ENCODE measurements around the gene ZNF527. TPM values are rescaled to one million over a fixed set of nuclear protein-coding genes. Genes with fewer than 3 reads are reported as not detected.
"Not testable (repeated sequence)": the region's sequence is repeated elsewhere in the genome, so short reads cannot be mapped to it uniquely, and the experiment has no call there.

The ZNF527 gene
- 2.2 TPM for polyA plus RNA-seq (2013, experiment 1 of 2; ENCODE audit: insufficient read length)
- polyA plus RNA-seq (2013, experiment 2 of 2; ENCODE audit: insufficient read length), result 2.7 TPM

DNA sequence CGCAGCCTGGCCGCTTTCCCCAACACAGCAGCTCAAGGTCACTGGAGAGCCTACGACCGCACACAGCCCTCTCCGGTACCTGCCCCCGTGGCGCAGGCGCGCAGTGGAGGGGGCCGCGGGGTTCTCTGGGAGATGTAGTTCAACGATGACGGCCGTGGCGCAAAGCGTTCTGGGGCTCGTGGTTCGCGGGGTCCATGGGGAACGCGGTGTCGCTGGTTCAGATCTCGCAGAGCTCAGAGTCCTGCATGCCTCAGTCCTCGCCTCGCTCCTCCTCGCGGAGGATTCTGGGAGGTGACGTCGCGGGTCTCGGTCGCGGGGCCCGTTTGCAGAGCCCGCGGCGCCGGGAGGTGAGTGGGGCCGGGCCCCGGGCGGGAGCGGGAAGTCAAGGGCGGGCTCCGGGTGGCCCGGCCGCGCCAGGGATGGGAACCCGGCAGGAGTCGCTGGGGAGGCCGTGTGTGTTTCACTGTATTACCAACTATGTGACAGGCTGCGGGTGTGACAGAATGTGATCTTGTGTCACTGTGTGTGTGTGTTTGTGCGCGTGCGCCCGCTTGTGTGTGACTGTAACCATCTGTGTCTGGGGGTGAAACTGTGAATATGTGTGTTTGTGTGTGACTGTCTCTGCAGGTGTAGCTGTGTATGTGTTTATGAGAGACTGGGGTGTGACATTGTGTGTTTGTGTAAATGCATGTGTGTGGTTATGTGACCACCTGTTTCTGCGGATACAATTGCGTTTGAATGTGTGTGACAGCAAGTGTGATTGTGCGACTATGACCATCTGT, at the start of gene ZNF527:
Gene ZNF527, plus strand, starts transcription at position 220 of the 782 bp plus-strand sequence. CDS start 3,100 bp downstream, outside the sequence.
- DNase-seq, result peak; percentile 96

DNA sequence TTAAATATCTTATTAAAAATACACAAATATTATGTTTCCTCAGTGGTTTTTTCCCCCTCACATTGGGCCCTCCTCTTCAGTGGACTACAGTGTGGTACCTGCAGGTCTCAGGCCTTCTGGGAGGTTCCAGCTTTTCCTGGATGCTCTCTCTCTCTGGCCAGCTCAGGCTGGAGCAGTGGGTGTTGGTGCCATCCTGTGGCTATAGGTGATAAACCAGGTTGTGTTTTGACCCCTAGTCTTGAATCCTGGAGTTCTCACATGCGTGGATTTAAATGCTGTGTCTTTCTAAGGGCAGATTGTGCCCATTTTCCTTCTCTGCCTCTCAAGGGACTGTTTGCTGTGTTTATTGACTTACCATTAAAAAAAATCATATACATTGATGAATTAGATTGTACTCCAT, 41.2 kb upstream of the ZNF527 start:
- no peak for DNase-seq

DNA sequence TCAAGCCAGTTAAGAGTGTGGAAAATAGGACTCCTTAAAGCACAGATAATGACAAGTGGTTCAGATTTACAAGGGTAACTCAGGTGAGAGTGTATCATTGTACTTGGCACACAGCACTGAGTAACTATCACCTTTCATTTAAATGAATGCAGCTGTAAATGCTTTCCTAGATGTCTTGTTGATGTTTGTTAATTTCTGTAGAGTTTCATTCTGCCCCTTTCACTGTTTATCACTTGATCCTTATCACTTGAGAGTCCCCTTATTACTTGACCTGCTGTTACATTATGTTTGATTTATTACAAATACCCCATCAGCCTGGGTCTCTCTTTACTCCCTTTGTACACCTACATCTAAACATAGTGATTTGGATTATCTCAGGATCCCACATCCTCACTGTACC, 38.1 kb upstream of the ZNF527 start:
- no peak for DNase-seq

DNA sequence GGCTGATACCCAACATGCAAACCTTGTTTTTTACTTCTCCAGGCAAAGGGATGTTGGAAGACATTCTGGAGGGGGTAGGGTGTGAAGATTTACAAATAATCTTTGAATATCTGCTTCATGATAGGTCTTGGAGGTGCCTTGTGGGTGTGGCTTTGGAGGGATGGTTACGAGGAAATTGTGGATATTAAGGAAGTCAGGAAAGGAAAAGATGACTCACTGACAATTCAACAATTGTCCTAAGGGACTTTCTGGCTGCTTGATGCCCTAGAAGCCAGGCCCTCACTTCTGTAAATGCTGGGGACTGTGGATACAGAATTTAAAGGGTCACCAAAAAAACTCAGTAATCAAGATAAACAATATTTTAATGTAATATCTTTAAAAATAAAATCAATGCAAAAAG, 37.4 kb upstream of the ZNF527 start:
- DNase-seq, result no peak

DNA sequence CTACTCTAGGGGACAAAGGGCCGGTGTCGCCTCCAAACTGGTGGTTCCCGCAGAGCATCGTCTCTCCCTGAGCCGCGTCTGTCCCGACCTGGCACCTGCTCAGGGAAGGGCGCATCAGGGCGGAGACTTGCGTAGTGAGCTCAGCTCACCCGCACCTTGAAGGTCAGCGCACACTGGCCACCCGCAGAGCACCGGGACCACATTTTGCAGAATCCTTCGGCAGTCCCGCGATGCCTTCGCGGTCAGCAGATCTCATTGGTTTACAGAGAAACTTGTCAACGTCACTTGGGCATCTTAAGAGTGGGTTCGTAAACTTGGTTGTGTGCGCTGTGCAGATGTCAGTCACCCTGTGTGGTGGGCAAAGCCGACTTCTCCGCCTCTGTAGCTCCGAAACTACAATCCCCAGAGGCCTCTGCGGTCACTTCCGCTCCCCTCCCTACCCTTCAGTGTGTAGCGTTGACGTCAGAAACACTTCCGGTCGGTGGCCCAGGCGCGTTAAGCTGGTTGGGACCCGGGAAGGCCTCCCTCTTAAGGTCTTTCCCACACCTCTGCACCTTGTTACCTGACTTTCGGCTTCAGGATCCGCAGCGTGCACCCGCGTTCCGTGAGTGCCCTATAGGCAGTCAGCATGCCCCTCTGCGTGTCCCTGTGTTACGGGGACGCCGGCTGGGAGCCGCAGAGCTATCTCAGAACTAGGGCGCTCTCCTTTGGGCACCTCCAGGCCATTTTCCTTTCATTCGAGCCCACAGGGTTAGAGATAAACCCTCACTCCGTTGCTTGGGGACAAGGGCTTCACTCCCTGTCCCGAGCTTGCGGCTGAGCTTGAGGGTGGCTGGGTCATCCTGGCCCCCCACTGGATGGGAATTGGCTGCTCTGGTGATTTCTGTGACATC, 36.5 kb upstream of the ZNF527 start:
- DNase-seq, result peak; percentile 90

DNA sequence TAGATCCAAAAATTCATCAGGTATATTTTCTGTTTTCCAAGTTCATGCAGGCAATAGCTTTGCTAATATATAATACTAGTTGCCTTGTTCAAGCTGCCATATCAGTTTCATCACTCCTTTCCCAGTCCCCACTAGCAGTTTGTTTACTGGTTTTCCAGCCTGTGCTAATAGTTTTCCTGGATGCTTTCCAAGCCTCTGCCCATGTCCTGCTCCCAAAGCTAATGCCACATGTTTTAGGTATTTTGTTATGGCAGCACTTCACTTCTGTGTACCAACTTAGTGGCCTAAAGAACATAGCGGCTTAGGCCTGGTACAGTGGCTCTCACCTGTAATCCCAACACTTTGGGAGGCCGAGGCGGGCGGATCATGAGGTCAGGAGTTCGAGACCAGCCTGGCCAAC, 28.1 kb upstream of the ZNF527 start:
- DNase-seq, result no peak

DNA sequence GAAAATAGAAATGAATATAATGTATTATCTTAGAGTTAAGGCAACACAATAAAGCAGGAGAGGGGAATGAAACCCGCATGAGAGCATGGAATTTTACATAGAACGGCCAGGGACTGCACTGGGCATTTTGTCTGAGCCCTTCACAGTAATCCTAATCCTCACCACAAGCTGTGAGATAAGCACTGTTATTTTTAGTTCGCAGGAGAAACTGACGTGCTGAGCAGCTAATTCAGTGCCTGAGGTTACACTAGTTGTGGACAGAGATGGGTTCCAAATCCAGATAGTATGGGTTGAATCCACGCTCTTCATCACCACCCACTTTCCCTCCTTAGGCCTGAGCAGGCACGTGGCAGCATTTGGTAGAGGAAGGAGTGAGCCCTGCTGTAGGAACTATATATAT, 24.8 kb upstream of the ZNF527 start:
- DNase-seq, result no peak

DNA sequence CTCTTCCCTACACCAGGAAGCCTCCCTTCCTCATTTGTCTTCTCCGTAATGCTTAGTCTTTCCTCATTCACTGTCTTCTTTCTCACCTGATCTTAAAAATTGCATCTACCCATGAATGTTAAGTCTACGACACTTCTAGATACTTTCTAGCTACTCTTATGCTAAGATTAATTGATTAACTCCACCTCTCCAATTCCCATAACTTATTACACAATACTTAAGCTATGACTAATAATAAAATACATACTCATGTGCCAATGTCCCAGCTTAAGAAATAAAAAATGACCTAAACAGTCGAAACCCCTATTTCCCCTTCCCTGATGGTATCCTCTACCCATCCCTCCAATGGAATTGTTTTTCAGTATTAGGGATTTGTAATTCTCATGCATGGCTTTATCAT, 22.8 kb upstream of the ZNF527 start:
- no peak for DNase-seq

DNA sequence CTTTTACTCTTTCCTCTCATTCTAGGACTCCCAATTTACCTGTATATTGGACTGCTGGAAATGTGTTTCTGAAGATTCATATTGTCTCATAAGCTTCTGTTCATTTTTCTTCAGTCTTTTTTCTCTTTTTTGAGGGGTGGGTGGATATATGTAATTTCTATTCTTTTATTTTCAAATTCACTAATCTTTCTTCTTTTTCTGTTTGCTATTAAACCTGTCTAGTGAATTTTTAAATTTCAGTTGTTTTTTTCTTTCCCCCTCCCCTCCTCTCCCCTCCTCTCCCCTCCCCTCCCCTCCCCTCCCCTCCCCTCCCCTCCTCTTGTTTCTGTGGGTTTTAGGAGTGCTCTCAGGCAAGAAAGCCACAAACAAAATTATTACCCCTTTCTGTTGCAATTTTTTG, 16.9 kb upstream of the ZNF527 start:
- no peak for DNase-seq

DNA sequence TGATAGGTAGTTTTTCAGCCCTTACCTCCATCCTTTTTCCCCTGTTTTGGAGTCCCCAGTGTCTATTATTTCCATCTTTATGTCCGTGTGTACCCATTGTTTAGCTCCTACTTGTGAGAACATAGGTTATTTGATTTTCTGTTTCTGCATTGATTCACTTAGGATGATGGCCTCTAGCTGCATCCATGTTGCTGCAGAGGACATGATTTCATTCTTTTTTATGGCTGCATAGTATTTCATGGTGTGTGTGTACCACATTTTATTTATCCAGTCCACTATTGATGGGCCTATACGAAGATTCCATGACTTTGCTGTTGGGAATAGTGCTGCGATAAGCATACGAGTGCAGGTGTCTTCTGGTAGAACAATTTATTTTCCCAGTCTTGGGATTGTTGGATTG, 15.0 kb upstream of the ZNF527 start:
- DNase-seq, result no peak

DNA sequence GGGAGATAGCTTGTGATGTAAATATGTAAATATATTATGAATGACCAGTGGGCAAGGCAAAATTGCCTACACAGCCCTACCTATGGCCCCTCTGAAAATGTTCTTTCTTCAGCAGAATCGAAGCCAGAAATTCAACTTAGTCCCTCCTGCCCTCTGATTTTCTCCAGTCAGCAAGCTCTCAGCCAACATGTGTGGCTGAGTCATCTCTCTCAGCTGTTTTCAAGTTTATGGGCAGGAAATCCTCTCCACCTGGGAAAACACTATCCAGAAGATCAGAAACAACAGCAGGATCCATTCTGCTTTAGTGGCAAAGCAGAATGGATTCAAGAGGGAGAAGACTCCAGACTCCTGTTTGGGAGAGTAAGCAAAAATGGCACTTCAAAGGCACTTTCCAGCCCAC, 8.9 kb upstream of the ZNF527 start:
- no peak for DNase-seq

DNA sequence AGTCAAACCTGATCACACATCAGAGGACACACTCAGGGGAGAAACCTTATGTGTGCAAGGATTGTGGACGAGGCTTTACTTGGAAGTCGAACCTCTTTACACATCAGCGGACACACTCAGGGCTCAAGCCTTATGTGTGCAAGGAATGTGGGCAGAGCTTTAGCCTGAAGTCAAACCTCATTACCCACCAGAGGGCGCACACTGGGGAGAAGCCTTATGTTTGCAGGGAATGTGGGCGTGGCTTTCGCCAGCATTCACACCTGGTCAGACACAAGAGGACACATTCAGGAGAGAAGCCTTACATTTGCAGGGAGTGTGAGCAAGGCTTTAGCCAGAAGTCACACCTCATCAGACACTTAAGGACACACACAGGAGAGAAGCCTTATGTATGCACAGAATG, 8.2 kb upstream of the ZNF527 start:
- no peak for DNase-seq

DNA sequence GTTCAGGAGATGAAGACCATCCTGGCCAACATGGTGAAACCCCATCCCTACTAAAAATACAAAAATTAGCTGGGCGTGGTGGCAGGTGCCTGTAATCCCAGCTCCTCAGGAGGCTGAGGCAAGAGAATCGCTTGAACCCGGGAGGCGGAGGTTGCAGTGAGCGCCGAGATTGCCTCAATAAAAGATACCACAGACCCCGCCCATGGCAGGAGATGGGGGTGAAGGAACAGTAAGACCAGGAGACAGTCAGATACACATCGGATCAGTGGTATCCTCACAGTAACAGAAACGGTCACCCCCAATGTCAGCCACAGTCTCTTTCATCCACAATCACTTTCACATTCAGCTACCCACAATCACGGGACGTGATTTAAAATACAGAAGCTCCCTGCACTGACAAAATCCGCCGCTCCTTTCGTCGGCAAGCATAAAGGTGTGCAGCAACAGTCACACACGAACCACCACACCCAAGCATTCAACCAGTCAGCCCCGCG, 466 bp upstream of the ZNF527 start:
- DNase-seq, result not testable (repeated sequence)

DNA sequence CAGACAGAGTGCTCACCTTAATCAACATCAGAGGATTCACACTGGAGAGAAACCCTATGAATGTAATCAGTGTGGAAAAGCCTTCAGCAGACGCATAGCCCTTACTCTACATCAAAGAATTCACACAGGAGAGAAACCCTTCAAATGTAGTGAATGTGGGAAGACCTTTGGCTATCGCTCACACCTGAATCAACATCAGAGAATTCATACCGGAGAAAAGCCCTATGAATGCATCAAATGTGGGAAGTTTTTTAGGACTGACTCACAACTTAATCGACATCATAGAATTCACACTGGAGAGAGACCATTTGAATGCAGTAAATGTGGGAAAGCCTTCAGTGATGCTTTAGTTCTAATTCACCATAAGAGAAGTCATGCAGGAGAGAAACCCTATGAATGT, 18.3 kb downstream of the ZNF527 start:
- DNase-seq, result no peak

DNA sequence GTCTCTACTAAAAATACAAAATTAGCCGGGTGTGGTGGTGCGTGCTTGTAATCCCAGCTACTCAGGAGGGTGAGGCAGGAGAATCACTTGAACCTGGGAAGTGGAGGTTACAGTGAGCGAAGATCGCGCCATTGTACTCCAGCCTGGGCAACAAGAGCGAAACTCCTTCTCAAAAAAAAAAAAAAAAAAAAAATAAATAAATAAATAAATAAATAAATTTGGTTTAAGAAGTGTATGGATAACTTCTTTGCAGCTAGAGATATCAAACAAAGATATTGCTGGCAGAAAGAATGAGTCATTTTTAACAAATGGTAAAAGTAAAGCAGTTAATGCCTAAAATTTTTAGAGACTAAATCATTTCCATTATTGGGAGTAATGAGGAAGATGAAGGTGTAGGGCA, 20.5 kb downstream of the ZNF527 start:
- not testable (repeated sequence) for DNase-seq

DNA sequence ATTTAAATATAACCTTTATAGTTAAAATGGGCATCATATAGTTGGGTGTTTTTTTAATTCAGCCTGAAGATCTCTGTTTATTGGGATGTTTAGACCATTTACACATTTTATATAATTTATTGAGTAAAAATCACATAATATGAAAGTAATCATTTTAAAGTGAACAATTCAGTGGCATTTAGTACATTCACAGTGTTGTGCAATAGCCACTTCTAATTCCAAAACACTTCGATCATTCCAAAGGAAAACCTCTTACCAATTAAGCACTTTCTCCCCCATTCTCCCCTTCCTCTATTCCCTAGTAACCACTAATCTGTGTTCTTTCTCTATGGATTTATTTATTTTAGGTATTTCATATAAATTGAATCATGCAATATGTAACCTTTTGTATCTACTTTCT, 30.2 kb downstream of the ZNF527 start:
- DNase-seq, result no peak

DNA sequence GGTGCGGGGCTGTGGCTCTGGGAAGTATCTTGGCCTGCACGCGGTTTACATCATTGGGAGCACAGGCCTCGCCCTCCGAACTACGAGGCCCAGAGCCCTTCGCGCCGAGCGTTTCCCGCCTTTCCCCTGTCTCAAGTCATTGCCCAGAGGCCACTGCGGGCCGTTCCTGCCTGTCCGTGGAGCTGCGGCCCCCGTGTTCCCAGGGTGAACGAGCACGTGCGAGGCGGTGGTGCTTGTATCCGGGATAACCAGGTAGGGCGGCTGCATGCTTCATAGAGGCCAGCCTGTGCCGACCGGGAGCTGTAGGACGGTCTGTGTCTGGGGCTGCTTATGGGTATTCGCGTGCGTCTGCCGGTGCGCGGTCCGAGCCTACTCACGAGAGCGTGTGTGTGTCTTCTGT, 32.5 kb downstream of the ZNF527 start:
- DNase-seq, result no peak

DNA sequence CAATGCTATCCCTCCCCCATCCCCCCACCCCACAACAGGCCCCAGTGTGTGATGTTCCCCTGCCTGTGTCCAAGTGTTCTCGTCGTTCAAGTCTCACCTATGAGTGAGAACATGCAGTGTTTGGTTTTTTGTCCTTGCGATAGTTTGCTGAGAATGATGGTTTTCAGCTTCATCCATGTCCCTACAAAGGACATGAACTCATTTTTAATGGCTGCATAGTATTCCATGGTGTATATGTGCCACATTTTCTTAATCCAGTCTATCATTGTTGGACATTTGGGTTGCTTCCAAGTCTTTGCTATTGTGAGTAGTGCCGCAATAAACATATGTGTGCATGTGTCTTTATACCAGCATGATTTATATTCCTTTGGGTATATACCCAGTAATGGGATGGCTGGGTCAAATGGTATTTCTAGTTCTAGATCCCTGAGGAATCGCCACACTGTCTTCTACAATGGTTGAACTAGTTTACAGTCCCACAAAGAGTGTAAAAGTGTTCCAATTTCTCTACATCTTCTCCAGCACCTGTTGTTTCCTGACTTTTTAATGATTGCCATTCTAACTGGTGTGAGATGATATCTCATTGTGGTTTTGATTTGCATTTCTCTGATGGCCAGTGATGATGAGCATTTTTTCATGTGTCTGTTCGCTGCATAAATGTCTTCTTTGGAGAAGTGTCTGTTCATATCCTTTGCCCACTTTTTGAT, 35.4 kb downstream of the ZNF527 start:
- not testable (repeated sequence) for DNase-seq

DNA sequence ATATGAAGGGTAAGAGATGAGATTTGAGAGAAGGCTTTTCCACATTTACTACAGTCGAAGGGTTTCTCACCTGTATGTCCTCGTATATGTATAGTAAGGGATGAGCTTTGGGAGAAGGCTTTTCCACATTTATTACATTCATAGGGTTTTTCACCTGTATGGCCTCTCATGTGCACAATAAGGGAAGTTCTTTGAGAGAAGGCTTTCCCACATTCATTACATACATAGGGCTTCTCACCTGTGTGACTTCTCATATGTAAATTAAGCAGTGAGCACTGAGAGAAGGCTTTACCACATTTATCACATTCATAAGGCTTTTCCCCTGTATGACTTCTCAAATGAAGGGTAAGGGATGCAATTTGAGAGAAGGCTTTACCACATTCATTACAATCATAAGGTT, 41.8 kb downstream of the ZNF527 start:
- DNase-seq, result no peak

DNA sequence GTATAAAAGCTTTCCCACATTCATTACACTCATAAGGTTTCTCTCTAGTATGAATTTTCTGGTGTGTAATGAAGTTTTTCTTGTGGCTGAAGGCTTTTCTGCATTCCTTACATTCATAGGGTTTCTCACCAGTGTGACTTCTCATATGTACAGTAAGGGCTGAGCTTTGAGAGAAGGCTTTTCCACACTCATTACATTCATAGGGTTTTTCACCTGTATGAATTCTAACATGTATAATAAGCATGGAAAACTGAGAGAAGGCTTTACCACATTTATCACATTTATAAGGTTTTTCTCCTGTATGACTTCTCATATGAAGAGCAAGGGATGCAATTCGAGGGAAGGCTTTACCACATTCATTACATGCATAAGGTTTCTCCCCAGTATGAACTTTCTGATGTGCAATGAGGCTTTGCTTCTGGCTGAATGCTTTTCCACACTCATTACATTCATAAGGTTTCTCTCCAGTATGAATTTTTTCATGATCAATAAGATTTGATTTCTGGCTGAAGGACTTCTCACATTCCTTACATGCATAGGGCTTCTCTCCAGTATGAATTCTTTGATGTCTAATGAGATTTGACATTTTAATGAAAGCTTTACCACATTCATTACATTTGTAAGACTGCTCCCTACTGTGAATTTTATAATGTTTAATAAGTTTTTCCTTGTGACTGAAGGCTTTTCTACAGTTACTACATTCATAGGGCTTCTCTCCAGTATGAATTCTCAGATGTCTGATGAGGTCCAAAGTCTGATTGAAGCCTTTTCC, 42.6 kb downstream of the ZNF527 start:
- DNase-seq, result no peak

Data from fibroblast of skin of abdomen (primary cell).